Panc1 (cell line): Measurements from ENCODE around the gene PNKD. TPM values are rescaled to one million over a fixed set of nuclear protein-coding genes. Genes with fewer than 3 reads are reported as not detected.

Experiments used
- ATAC-seq: fragments of 200-7000 bp; cut with Tn5 transposase; 2 replicates; pipeline ENCODE4 v1.9.1; 2020; ENCODE audit warnings: mild to moderate bottlenecking, moderate library complexity
- BruUV-seq: library from RNA; stranded (reverse); fragments of 400-500 nt; replicated peaks from 2 replicates; lab custom pipeline; 2021; lab: Mats Ljungman, UMichigan
- CTCF ChIA-PET: fragments of 300-600 bp; sonication (Branson Sonifier 250); formaldehyde crosslinking; loops from one replicate; lab custom pipeline; 2022; ENCODE audit warnings: antibody characterized with exemption; lab: Charles Lee
- POLR2A ChIA-PET: fragments of 300-600 bp; sonication (Branson Sonifier 250); formaldehyde crosslinking; loops from one replicate; lab custom pipeline; 2022; ENCODE audit warnings: antibody characterized with exemption; lab: Charles Lee
- DNase-seq: peaks from one replicate; pipeline ENCODE4 v3.0.0-alpha.2; 2010; ENCODE audit warnings: low read depth, low spot score
- H3K27ac ChIP-seq: 2 replicates; pipeline ENCODE4 v1.5.1; 2011; ENCODE audit warnings: mild to moderate bottlenecking, low read length, inconsistent platforms
- H3K27me3 ChIP-seq: fragments of 200-500 bp; sonication (Bioruptor generic); 2 replicates; pipeline ENCODE4 v1.6.0; 2014; ENCODE audit warnings: low read length, inconsistent platforms; ENCODE audit not compliant: control insufficient read depth, insufficient read depth
- H3K36me3 ChIP-seq: fragments of 200-500 bp; sonication (Bioruptor generic); 2 replicates; pipeline ENCODE4 v1.5.1; 2014; ENCODE audit warnings: inconsistent platforms, mild to moderate bottlenecking, low read length, moderate library complexity; ENCODE audit not compliant: control insufficient read depth, insufficient read depth
- H3K4me1 ChIP-seq: 2 replicates; pipeline ENCODE4 v1.5.1; 2011; ENCODE audit warnings: inconsistent platforms, mild to moderate bottlenecking, low read length, moderate library complexity; ENCODE audit not compliant: control insufficient read depth, insufficient read depth
- H3K4me3 ChIP-seq, 2 experiments: 2 replicates each; pipeline ENCODE4 v1.5.1; 2011 to 2012; ENCODE audit warnings: low read depth in 2 of 2, low read length in 2 of 2, mild to moderate bottlenecking in 2 of 2, inconsistent platforms in 1 of 2, moderate library complexity in 1 of 2
- H3K9me3 ChIP-seq: fragments of 200-500 bp; sonication (Bioruptor generic); 2 replicates; pipeline ENCODE4 v1.5.1; 2014; ENCODE audit warnings: low read depth, mild to moderate bottlenecking, inconsistent platforms, low read length, moderate library complexity; ENCODE audit not compliant: control insufficient read depth, insufficient read depth
- POLR2AphosphoS5 ChIP-seq: IDR thresholded peaks from 2 replicates; pipeline ENCODE4 v1.6.1; 2012; ENCODE audit warnings: mild to moderate bottlenecking, low read depth, low read length, moderate library complexity
- SIN3A ChIP-seq: IDR thresholded peaks from 2 replicates; pipeline ENCODE4 v1.6.1; 2012; ENCODE audit warnings: low read depth, mild to moderate bottlenecking, low read length, moderate library complexity, borderline replicate concordance; ENCODE audit not compliant: insufficient read depth
- TCF7L2 ChIP-seq: IDR thresholded peaks from 2 replicates; pipeline ENCODE4 v1.6.1; 2011; ENCODE audit warnings: mild to moderate bottlenecking, low read depth, low read length, inconsistent platforms
- in situ Hi-C: cut with HindIII; loops from 2 replicates; pipeline ENCODE4 v1.10.0; 2016; ENCODE audit warnings: low sequenced_read_pairs, low pct_unique_long_range_greater_than_20kb
- intact Hi-C: fragments of 100-400 bp; cut with micrococcal nuclease; formaldehyde crosslinking; loops from one replicate; pipeline ENCODE4 v1.10.0; 2022; ENCODE audit not compliant: unreplicated experiment
- total RNA-seq: library from RNA; stranded (reverse); gene quantifications from one replicate; pipeline ENCODE4 v1.2.1, GENCODE V29; 2021; ENCODE audit not compliant: unreplicated experiment
- TF ChIP-seq, protein P1 (sequence below), 2 experiments: IDR thresholded peaks; 2 replicates each; pipeline ENCODE4 v1.6.1; 2011 to 2012; ENCODE audit warnings: low read depth in 2 of 2, control low read depth in 1 of 2, low read length in 1 of 2, mild to moderate bottlenecking in 1 of 2, moderate library complexity in 1 of 2; ENCODE audit not compliant: insufficient read depth in 1 of 2
- TF ChIP-seq, protein P2 (sequence below): fragments of 450-650 bp; IDR thresholded peaks from 2 replicates; pipeline ENCODE4 v1.5.1; 2017; ENCODE audit warnings: mild to moderate bottlenecking

The PNKD gene
- total RNA-seq, 1 experiment from 2014 or later: 49.0 TPM

DNA sequence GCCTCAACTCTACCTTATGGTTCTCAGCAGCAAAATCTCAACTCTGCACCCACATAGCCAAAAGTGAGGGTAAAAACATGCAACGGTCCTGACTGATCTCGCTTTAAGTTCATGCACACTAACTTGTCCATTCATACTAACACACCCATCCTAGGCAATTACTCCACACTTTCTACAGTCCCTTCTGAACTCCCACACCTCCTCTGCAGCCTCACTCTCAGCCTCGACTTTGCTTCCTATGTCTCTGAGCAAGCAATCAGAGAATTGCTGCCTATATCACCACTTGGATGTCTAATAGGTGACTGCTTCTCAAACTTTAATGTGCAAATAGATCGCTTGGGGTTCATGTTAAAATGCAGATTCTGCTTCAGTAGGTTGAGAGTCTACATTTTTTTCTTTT is 29.8 kb downstream of the PNKD start:
- CTCF ChIA-PET: no interaction called here
- intact Hi-C loops: loop anchor here (2.0 kb wide), 1 partner anchor 97 kb away; no protein-coding TSS in a partner anchor
- BruUV-seq: no TSS peak
- Histone ChIP-seq H3K4me1 (peaks cover 10% of the 10 kb centered on the region), H3K36me3 (no peaks in the 10 kb centered on the region), H3K27ac (no peak overlapping the region), H3K4me3 (no peak overlapping the region), H3K27me3 (no peaks in the 10 kb centered on the region), H3K9me3 (no peaks in the 10 kb centered on the region)
- in situ Hi-C loops: no loop called here
- DNase-seq (no peak), ATAC-seq (no peak)
- POLR2A ChIA-PET: no interaction called here
- TF ChIP-seq, protein P1, sequence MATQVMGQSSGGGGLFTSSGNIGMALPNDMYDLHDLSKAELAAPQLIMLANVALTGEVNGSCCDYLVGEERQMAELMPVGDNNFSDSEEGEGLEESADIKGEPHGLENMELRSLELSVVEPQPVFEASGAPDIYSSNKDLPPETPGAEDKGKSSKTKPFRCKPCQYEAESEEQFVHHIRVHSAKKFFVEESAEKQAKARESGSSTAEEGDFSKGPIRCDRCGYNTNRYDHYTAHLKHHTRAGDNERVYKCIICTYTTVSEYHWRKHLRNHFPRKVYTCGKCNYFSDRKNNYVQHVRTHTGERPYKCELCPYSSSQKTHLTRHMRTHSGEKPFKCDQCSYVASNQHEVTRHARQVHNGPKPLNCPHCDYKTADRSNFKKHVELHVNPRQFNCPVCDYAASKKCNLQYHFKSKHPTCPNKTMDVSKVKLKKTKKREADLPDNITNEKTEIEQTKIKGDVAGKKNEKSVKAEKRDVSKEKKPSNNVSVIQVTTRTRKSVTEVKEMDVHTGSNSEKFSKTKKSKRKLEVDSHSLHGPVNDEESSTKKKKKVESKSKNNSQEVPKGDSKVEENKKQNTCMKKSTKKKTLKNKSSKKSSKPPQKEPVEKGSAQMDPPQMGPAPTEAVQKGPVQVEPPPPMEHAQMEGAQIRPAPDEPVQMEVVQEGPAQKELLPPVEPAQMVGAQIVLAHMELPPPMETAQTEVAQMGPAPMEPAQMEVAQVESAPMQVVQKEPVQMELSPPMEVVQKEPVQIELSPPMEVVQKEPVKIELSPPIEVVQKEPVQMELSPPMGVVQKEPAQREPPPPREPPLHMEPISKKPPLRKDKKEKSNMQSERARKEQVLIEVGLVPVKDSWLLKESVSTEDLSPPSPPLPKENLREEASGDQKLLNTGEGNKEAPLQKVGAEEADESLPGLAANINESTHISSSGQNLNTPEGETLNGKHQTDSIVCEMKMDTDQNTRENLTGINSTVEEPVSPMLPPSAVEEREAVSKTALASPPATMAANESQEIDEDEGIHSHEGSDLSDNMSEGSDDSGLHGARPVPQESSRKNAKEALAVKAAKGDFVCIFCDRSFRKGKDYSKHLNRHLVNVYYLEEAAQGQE (IDR thresholded peaks at IDR 0.05; ENCODE audit: insufficient read depth in 1 of 2, low read depth in 2 of 2, low read length in 1 of 2): no peak
- TF ChIP-seq POLR2AphosphoS5 (no peak), SIN3A (no peak), TCF7L2 (no peak)
- TF ChIP-seq, protein P2, sequence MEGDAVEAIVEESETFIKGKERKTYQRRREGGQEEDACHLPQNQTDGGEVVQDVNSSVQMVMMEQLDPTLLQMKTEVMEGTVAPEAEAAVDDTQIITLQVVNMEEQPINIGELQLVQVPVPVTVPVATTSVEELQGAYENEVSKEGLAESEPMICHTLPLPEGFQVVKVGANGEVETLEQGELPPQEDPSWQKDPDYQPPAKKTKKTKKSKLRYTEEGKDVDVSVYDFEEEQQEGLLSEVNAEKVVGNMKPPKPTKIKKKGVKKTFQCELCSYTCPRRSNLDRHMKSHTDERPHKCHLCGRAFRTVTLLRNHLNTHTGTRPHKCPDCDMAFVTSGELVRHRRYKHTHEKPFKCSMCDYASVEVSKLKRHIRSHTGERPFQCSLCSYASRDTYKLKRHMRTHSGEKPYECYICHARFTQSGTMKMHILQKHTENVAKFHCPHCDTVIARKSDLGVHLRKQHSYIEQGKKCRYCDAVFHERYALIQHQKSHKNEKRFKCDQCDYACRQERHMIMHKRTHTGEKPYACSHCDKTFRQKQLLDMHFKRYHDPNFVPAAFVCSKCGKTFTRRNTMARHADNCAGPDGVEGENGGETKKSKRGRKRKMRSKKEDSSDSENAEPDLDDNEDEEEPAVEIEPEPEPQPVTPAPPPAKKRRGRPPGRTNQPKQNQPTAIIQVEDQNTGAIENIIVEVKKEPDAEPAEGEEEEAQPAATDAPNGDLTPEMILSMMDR: no peak

DNA sequence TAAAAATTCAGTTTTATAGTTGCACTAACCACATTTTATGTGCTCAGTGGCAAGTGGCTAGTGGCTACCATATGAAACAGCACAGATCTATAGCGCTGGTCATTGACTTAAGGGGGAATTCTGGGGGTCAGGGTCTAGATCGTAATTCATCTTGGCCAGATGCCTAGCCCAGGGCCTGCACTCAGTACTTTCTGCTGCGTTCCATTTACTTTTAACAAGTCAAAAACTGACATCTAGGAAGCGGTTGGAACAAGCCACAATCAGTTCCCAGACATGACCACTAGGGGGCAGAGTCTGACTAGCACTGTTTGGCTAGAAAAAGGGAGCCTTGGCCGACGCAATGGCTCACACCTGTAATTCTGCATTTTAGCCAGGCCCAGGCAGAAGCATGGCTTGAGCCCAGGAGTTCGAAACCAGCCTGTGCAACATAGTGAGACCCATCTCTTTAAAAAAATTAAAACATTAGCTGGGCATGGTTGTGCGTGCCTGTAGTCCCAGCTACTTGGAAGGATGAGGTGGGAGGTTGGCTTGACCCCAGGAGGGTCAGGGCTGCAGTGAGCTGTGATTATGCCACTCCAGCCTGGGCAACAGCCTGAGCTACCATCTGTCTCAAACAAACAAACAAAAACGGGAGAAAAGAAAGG is 31.0 kb downstream of the PNKD start:
- H3K4me1 ChIP-seq: peaks cover 10% of the 10 kb centered on the region
- peak; percentile 83 for DNase-seq
- ATAC-seq: peak; percentile 87
- TF ChIP-seq POLR2AphosphoS5: no peak
- TF ChIP-seq, protein P2: peak; percentile 94
- TF ChIP-seq, protein P1 (IDR thresholded peaks at IDR 0.05; ENCODE audit: insufficient read depth in 1 of 2, low read depth in 2 of 2, low read length in 1 of 2): no peak
- TF ChIP-seq TCF7L2: no peak
- TF ChIP-seq SIN3A: no peak
- POLR2A ChIA-PET: no interaction called here
- CTCF ChIA-PET: interaction anchor here (0.6 to 2.1 kb wide), 3 partner anchors 53 to 76 kb away, joined by 3 to 16 read pairs (median 6); partner anchors contain the start of gene CATIP
- no peaks in the 10 kb centered on the region for H3K9me3 ChIP-seq
- in situ Hi-C loops (no loop called here), intact Hi-C loops (loop anchor here (1.0 to 2.0 kb wide), 2 partner anchors 55 to 96 kb away; partner anchors contain the start of gene CATIP)
- no peak overlapping the region; the same call in 1 of the 2 replicates for H3K27ac ChIP-seq
- H3K4me3 ChIP-seq: no peak overlapping the region
- no peaks in the 10 kb centered on the region for H3K27me3 ChIP-seq
- no peaks in the 10 kb centered on the region for H3K36me3 ChIP-seq
- BruUV-seq: no TSS peak
